GM19025 (cell line): ENCODE data around the gene PRR15.

Experiments used
- ATAC-seq: cut with Tn5 transposase; IDR thresholded peaks from one replicate; pipeline ENCODE4 v1.9.1; 2021; ENCODE audit warnings: mild to moderate bottlenecking, low read depth, moderate library complexity; ENCODE audit not compliant: unreplicated experiment

The PRR15 gene

GRCh38 chr7:29567174-29567573 is 3.5 kb downstream of the PRR15 start:
- ATAC-seq, result no peak

- ATAC-seq, result no peak
Observed at GRCh38 chr7:29569648-29570047, 6.0 kb downstream of the PRR15 start.

- no peak for ATAC-seq
Observed at GRCh38 chr7:29572558-29572957, 8.9 kb downstream of the PRR15 start.

- no peak for ATAC-seq
Observed at GRCh38 chr7:29573567-29573966, 9.9 kb downstream of the PRR15 start.

GRCh38 chr7:29574659-29575058 is 11.0 kb downstream of the PRR15 start:
- no peak for ATAC-seq

GRCh38 chr7:29587195-29587808 is 23.7 kb downstream of the PRR15 start:
- no peak for ATAC-seq

GRCh38 chr7:29588212-29588611 is 24.6 kb downstream of the PRR15 start:
- ATAC-seq, result no peak

GRCh38 chr7:29588900-29589696 is 25.5 kb downstream of the PRR15 start:
- no peak for ATAC-seq

- ATAC-seq, result no peak
Observed at GRCh38 chr7:29592866-29593265, 29.2 kb downstream of the PRR15 start.

- ATAC-seq, result no peak
Observed at GRCh38 chr7:29593459-29593858, 29.8 kb downstream of the PRR15 start.

- no peak for ATAC-seq
Observed at GRCh38 chr7:29596593-29597178, 33.1 kb downstream of the PRR15 start.

- ATAC-seq, result no peak
Observed at GRCh38 chr7:29597266-29597665, 33.6 kb downstream of the PRR15 start.

- ATAC-seq, result no peak
Observed at GRCh38 chr7:29598137-29598536, 34.5 kb downstream of the PRR15 start.

GRCh38 chr7:29598613-29599012 is 35.0 kb downstream of the PRR15 start:
- ATAC-seq, result no peak

- ATAC-seq, result no peak
Observed at GRCh38 chr7:29599026-29599425, 35.4 kb downstream of the PRR15 start.

GRCh38 chr7:29600661-29601060 is 37.0 kb downstream of the PRR15 start:
- no peak for ATAC-seq

- ATAC-seq, result no peak
Observed at GRCh38 chr7:29604052-29604451, 40.4 kb downstream of the PRR15 start.

- ATAC-seq, result no peak
Observed at GRCh38 chr7:29604702-29605101, 41.1 kb downstream of the PRR15 start.

GRCh38 chr7:29605671-29606070 is 42.0 kb downstream of the PRR15 start:
- ATAC-seq, result no peak

GRCh38 chr7:29606287-29606721 is 42.7 kb downstream of the PRR15 start:
- no peak for ATAC-seq

GRCh38 chr7:29606830-29607229 is 43.2 kb downstream of the PRR15 start:
- ATAC-seq, result no peak

GRCh38 chr7:29607259-29607658 is 43.6 kb downstream of the PRR15 start:
- no peak for ATAC-seq
